DOHH2 (cell line): Measurements from ENCODE around the gene FPR2.

Experiments used
- CTCF ChIP-seq: fragments of 200-600 bp; sonication (generic); IDR thresholded peaks from one replicate; pipeline ENCODE4 v1.5.1; 2014; ENCODE audit warnings: antibody characterized with exemption, mild to moderate bottlenecking, low read depth, low read length; ENCODE audit not compliant: poor library complexity, severe bottlenecking
- EZH2phosphoT487 ChIP-seq: fragments of 200-600 bp; sonication (generic); IDR thresholded peaks from 2 replicates; pipeline ENCODE4 v1.6.1; 2017; ENCODE audit warnings: borderline replicate concordance, mild to moderate bottlenecking, antibody characterized with exemption, low read length, moderate library complexity, mixed read lengths

DNA sequence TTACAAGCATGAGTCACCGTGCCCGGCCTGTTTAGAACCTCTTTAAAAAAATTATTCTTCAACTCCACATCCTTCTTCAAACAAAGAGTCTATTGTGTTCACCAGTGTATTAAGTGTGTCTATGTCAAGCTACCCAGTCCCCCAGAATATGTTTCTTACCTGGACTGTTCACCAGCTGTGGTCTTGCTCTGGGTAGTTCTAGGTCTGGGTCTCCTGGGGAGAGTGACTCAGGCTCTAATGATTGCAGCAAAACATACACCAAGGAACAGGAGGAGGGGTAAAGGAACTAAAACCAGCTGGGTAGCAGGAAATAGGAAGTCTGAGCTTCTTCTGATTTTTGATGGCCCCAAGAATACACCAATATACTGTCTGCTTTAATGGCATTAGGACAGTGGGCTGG lies 9.3 kb upstream of the FPR2 start, which contains the start of gene FPR1:
- TF ChIP-seq CTCF, result no peak
- no peak for TF ChIP-seq EZH2phosphoT487
